OCI-LY3 (cell line): ENCODE results near the gene PKIG.
"Not testable (repeated sequence)": the region's sequence is repeated elsewhere in the genome, so short reads cannot be mapped to it uniquely, and the experiment has no call there.

ENCODE experiments used
- H2AFZ ChIP-seq: fragments of 200-600, 300-600 bp; shearing (Covaris generic); 2 replicates; pipeline ENCODE4 v1.6.0; 2014; ENCODE audit warnings: antibody characterized with exemption, low read depth, low read length
- H3K27ac ChIP-seq: fragments of 200-600, 300-600 bp; sonication (generic); 2 replicates; pipeline ENCODE4 v1.5.1; 2014; ENCODE audit warnings: mild to moderate bottlenecking, low read length, moderate library complexity, mixed read lengths
- H3K27me3 ChIP-seq: fragments of 200-600, 300-600 bp; sonication (generic); 2 replicates; pipeline ENCODE4 v1.6.1; 2014; ENCODE audit warnings: low read depth, low read length, mixed read lengths
- H3K36me3 ChIP-seq: fragments of 200-600, 300-600 bp; sonication (generic); replicated peaks from 2 replicates; pipeline ENCODE3; 2014; ENCODE audit warnings: low read depth, low read length, mixed read lengths
- H3K4me1 ChIP-seq: fragments of 300-600, 200-600 bp; sonication (generic); 2 replicates; pipeline ENCODE4 v1.6.1; 2014; ENCODE audit warnings: low read length, mixed read lengths
- H3K4me2 ChIP-seq: fragments of 200-600, 300-600 bp; sonication (generic); 2 replicates; pipeline ENCODE4 v1.6.1; 2014; ENCODE audit warnings: low read length, mixed read lengths
- H3K4me3 ChIP-seq: fragments of 300-600, 200-600 bp; sonication (generic); 2 replicates; pipeline ENCODE4 v1.5.1; 2014; ENCODE audit warnings: antibody characterized with exemption, mild to moderate bottlenecking, low read length, moderate library complexity
- H3K79me2 ChIP-seq: fragments of 300-600, 200-600 bp; shearing (Covaris generic); 2 replicates; pipeline ENCODE4 v1.6.1; 2014; ENCODE audit warnings: mild to moderate bottlenecking, low read length, mixed read lengths
- H3K9ac ChIP-seq: fragments of 300-600, 200-600 bp; shearing (Covaris generic); 2 replicates; pipeline ENCODE4 v1.6.0; 2014; ENCODE audit warnings: mild to moderate bottlenecking, low read length, moderate library complexity
- H3K9me3 ChIP-seq: fragments of 200-600, 300-600 bp; shearing (Covaris generic); 2 replicates; pipeline ENCODE4 v1.6.1; 2014; ENCODE audit warnings: low read length, mixed read lengths; ENCODE audit not compliant: insufficient read depth
- H4K20me1 ChIP-seq: fragments of 200-600, 300-600 bp; sonication (generic); 2 replicates; pipeline ENCODE4 v1.6.1; 2016; ENCODE audit warnings: low read length, mixed read lengths; ENCODE audit not compliant: insufficient read depth
- EZH2phosphoT487 ChIP-seq: fragments of 200-600 bp; shearing (Covaris generic); IDR thresholded peaks from 2 replicates; pipeline ENCODE4 v1.6.1; 2018; ENCODE audit warnings: antibody characterized with exemption, mixed run types, low read depth
- TF ChIP-seq, protein P1 (sequence below): fragments of 200-600, 300-600 bp; sonication (generic); IDR thresholded peaks from 2 replicates; pipeline ENCODE4 v1.5.1; 2014; ENCODE audit warnings: antibody characterized with exemption, low read length, low read depth

The PKIG gene

DNA sequence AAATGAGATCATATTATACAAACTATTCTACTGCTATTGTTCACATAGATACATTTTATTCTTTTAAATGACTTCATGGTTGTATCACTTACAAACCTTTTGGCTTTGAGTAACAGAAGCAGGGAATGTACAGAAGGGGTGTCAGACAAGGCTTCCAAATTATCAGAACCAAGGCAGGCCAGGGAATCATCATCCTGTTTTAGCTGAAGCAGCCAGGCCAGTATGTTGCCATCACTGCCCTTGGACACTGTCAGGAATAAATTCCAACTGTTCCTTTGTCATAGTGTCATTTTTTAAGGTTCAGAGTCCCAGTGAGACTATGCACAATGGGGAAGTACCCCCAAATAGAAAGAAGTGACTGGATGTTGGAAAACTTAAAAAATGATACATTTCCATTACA is 23.1 kb upstream of the PKIG start:
- H3K27me3 ChIP-seq: no peaks in the 10 kb centered on the region
- H4K20me1 ChIP-seq: no peaks in the 10 kb centered on the region
- H2AFZ ChIP-seq: no peak overlapping the region
- no peak overlapping the region for H3K27ac ChIP-seq
- no peak overlapping the region for H3K9ac ChIP-seq
- H3K36me3 ChIP-seq: no peaks in the 10 kb centered on the region
- no peak overlapping the region for H3K4me3 ChIP-seq
- no peak for TF ChIP-seq EZH2phosphoT487
- TF ChIP-seq, protein P1, sequence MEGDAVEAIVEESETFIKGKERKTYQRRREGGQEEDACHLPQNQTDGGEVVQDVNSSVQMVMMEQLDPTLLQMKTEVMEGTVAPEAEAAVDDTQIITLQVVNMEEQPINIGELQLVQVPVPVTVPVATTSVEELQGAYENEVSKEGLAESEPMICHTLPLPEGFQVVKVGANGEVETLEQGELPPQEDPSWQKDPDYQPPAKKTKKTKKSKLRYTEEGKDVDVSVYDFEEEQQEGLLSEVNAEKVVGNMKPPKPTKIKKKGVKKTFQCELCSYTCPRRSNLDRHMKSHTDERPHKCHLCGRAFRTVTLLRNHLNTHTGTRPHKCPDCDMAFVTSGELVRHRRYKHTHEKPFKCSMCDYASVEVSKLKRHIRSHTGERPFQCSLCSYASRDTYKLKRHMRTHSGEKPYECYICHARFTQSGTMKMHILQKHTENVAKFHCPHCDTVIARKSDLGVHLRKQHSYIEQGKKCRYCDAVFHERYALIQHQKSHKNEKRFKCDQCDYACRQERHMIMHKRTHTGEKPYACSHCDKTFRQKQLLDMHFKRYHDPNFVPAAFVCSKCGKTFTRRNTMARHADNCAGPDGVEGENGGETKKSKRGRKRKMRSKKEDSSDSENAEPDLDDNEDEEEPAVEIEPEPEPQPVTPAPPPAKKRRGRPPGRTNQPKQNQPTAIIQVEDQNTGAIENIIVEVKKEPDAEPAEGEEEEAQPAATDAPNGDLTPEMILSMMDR: no peak
- no peaks in the 10 kb centered on the region for H3K9me3 ChIP-seq
- H3K4me1 ChIP-seq: peaks cover 10% of the 10 kb centered on the region
- H3K79me2 ChIP-seq: no peaks in the 10 kb centered on the region
- H3K4me2 ChIP-seq: no peak overlapping the region

DNA sequence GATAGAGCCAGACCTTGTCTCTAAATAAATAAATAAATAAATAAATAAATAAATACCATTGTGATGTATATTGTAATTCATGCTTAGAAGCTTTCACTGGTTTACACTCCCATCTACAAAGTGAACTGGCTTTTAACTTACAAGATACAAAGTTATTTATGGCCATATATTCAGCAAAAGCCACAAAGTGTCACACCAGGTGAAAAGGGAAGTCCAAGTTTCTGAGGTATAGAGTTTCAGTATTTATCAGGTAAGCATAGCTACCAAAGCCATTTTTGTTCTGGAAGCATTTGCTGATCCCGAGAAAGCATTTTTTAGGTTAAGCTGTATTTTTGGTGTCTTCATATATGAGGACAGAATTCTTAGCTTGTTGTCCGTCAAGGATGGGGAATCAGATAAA is 22.1 kb upstream of the PKIG start:
- Histone ChIP-seq H3K9ac (no peak overlapping the region), H3K36me3 (no peaks in the 10 kb centered on the region), H3K9me3 (no peaks in the 10 kb centered on the region), H3K4me2 (peak overlapping the region; percentile 15), H4K20me1 (no peaks in the 10 kb centered on the region), H2AFZ (no peak overlapping the region), H3K4me1 (peaks cover 10% of the 10 kb centered on the region), H3K27me3 (no peaks in the 10 kb centered on the region), H3K4me3 (no peak overlapping the region), H3K27ac (no peak overlapping the region), H3K79me2 (no peaks in the 10 kb centered on the region)
- TF ChIP-seq EZH2phosphoT487: no peak
- TF ChIP-seq, protein P1: no peak

DNA sequence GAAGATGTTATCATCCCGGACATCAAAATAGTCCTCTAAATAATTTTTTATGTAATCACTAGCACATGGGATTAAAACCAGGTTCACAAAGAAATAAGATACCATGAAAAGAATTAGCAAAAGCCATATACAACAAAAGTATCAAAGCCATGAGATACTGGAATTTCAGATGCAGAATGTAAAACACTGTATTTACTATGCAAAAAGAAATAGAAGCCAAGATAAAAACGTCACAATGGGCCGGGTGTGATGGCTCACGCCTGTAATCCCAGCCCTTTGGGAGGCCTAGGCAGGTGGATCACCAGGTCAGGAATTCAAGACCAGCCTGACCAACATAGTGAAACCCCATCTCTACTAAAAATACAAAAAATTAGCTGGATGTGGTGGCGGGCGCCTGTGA is 21.6 kb upstream of the PKIG start:
- not testable (repeated sequence) for H3K9ac ChIP-seq, H2AFZ ChIP-seq, H3K4me3 ChIP-seq, H3K27me3 ChIP-seq, H3K79me2 ChIP-seq, H3K9me3 ChIP-seq, H3K36me3 ChIP-seq, H4K20me1 ChIP-seq, H3K27ac ChIP-seq
- Histone ChIP-seq H3K4me1 (peaks cover 10% of the 10 kb centered on the region), H3K4me2 (peak overlapping the region; percentile 15; the same call in 1 of the 2 replicates)

DNA sequence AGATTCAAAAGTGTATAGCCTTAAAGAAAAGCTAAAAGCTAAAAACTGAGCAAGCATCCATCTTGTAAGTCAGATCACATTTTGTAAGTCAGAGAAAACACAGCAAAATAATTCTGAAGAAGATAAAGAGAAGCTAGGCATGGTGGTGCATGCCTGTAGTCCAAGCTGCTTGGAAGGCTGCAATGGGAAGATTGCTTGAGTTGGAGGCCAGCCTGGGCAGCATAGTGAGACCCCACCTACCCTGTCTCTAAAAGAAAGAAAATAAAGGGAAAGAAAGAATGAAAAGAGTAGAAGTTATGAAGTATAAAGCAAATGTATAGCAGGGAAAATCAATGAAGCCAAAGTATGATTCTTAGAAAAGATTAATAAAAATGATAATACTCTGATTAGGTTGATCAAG is 20.5 kb upstream of the PKIG start:
- TF ChIP-seq, protein P1: no peak
- TF ChIP-seq EZH2phosphoT487: no peak
- no peak overlapping the region for H3K27ac ChIP-seq
- no peaks in the 10 kb centered on the region for H3K27me3 ChIP-seq
- no peaks in the 10 kb centered on the region for H3K36me3 ChIP-seq
- H3K4me2 ChIP-seq: no peak overlapping the region
- H2AFZ ChIP-seq: no peak overlapping the region
- peaks cover 10% of the 10 kb centered on the region for H3K4me1 ChIP-seq
- H4K20me1 ChIP-seq: no peaks in the 10 kb centered on the region
- no peak overlapping the region for H3K9ac ChIP-seq
- H3K79me2 ChIP-seq: no peaks in the 10 kb centered on the region
- no peak overlapping the region for H3K4me3 ChIP-seq
- no peaks in the 10 kb centered on the region for H3K9me3 ChIP-seq

DNA sequence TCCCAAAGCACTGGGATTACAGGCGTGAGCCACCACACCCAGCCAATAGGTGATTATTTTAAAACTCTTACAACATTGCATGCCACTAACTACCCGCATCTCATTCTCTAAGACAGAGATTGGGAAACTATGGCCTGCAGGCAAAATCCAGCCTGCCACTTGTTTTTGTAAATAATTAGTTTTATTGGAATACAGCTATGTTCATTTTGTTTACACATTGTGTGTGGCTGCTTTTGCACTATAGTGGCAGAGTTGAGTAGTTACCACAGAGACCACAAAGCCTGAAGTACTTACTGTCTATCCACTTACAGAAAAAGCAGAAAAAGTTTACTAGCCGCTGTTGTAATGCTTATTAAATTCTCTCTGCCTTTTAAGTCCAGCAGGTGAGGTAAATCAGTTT is 16.4 kb upstream of the PKIG start:
- Histone ChIP-seq H3K4me3 (no peak overlapping the region), H3K27me3 (no peaks in the 10 kb centered on the region), H3K9me3 (no peaks in the 10 kb centered on the region), H3K4me2 (no peak overlapping the region), H3K9ac (no peak overlapping the region), H3K27ac (no peak overlapping the region), H3K79me2 (no peaks in the 10 kb centered on the region), H4K20me1 (no peaks in the 10 kb centered on the region), H2AFZ (no peak overlapping the region), H3K36me3 (no peaks in the 10 kb centered on the region), H3K4me1 (no peaks in the 10 kb centered on the region)
- TF ChIP-seq, protein P1: no peak
- no peak for TF ChIP-seq EZH2phosphoT487
